Right ventricle myocardium inferior (tissue), 1 donor: ENCODE measurements around the gene SRSF5. TPM values are rescaled to one million over a fixed set of nuclear protein-coding genes. Genes with fewer than 3 reads are reported as not detected.
A peak's percentile ranks its signal among the peaks of the same experiment; 100 is the strongest.
"Not testable (repeated sequence)": the region's sequence is repeated elsewhere in the genome, so short reads cannot be mapped to it uniquely, and the experiment has no call there.

ENCODE experiments used
- ATAC-seq: fragments of 200-7000 bp; cut with Tn5 transposase; one replicate; pipeline ENCODE4 v1.9.1; 2020; ENCODE audit warnings: mild to moderate bottlenecking, moderate library complexity
- DNase-seq: peaks from one replicate; pipeline ENCODE4 v3.0.0; 2021; ENCODE audit errors: missing footprints
- intact Hi-C: fragments of 100-400 bp; cut with DNase I; formaldehyde crosslinking; loops from one replicate; pipeline ENCODE4 v1.11.0; 2022
- long read RNA-seq: library from polyadenylated mRNA; unstranded; transcript quantifications from one replicate; pipeline ENCODE4 v2.0.0, GENCODE V29; 2021
- total RNA-seq: library from RNA; stranded (reverse); fragmentation: NEBNext Ultra II Directional; extraction: Animal tissue kit (Norgen Biotek cat#: 25700); gene quantifications from one replicate; pipeline ENCODE4 v1.2.1, GENCODE V29; 2021
- donor health status: DM: no; HTN: yes; CAD: no; lungs with severe emphysema.

Gene SRSF5
- total RNA-seq = 120 TPM
- long read RNA-seq, transcript SRSF5-217 (8 exons, 1,500 nt) = major isoform, 6 of 38 reads
- long read RNA-seq, partial matches to known transcripts = 5 of 38 reads
- long read RNA-seq, other reads (novel, unspliced or antisense) = 22 of 38 reads

GRCh38 chr14:69766984-69767368, at the start of gene SRSF5:
TSS of gene SRSF5 (plus strand) at chr14:69767142. CDS start at chr14:69768157, 1,015 bp downstream.
- ATAC-seq (peak; percentile 98), DNase-seq (peak; percentile 99)
- intact Hi-C loops = loop anchor here (5.0 kb wide), 1 partner anchor 370 kb away; the partner anchor contains the start of genes ERH and SLC39A9

- DNase-seq, ATAC-seq: not testable (repeated sequence)
- intact Hi-C loops = loop anchor here (10.0 kb wide), 1 partner anchor 54 kb away; no protein-coding TSS in a partner anchor
Measured at GRCh38 chr14:69718614-69719013, 48.3 kb upstream of the SRSF5 start.

DNA sequence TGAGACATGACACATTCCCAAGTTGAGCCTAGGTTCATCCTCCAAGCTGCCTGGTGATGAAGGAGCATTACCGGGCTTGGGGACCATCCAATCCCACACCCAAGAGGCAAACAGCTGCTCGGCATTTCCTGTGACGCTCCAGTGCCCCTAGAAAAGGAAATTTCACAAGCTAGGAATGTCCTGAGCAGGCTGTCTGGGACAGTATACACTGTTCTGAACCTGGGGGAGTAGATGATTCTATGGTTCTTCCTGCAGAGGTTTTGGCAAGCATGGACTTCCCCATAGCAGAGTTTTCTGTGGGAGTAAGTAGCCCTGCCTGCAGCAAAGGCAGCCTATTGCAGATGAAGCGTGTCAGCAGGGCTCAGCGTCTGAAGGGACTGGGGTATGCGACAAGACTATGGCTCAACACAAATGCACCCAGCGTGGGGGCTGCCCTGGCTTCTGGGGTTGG, 47.4 kb upstream of the SRSF5 start:
- ATAC-seq = peak; percentile 62
- intact Hi-C loops = loop anchor here (10.0 kb wide), 1 partner anchor 55 kb away; no protein-coding TSS in a partner anchor
- DNase-seq = peak; percentile 77

GRCh38 chr14:69720912-69721311, 46.0 kb upstream of the SRSF5 start:
- DNase-seq (no peak), ATAC-seq (no peak)
- intact Hi-C loops = no loop called here

DNA sequence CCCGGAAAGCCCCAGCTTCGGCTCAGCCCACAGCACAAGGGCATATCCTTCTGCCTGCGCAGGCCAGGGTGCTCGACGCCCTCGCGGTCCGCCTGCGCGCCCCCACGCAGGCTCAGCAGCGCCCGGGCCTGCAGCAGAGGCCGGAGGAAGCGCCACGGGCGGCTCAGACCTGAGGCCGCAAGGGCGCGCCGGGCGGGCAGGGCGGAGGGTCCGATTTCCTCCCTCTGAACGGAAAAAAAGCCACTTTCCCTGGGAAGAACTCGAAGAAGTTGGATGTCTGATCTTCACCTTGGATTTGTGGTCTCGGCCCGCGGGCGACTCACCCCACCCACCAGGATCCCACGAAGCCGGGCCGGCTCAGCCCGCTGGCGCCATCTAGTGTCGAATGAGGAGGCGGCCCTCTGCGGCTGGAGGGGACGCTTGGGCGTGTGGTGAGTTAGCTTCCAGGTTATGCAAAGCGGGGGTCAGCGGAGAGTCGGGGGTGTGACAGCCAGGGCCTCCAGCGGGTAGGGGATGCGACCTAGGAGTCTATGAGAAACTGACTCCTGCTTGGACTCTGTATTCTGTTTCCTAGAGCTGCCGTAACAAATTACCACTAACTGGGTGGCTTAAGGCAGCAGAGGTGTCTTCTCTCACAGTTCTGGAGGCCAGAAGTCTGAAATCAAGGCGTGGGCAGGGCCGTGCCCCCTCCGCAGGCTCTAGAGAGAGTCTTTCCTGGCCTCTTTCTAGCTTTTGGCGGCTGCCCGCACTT, 40.0 kb upstream of the SRSF5 start:
- ATAC-seq (peak; percentile 94), DNase-seq (peak; percentile 94)
- intact Hi-C loops = loop anchor here (1.0 kb wide), 2 partner anchors 124 to 142 kb away; no protein-coding TSS in a partner anchor

GRCh38 chr14:69727860-69728259, 39.1 kb upstream of the SRSF5 start:
- intact Hi-C loops = loop anchor here (1.0 kb wide), 2 partner anchors 125 to 143 kb away; no protein-coding TSS in a partner anchor
- DNase-seq = no peak
- no peak for ATAC-seq

GRCh38 chr14:69731919-69732598, 34.9 kb upstream of the SRSF5 start:
- intact Hi-C loops, DNase-seq, ATAC-seq: not testable (repeated sequence)

- DNase-seq, intact Hi-C loops, ATAC-seq: not testable (repeated sequence)
Measured at GRCh38 chr14:69736405-69736804, 30.5 kb upstream of the SRSF5 start.

- intact Hi-C loops = no loop called here
- no peak for DNase-seq
- no peak for ATAC-seq
Measured at GRCh38 chr14:69741055-69741454, 25.9 kb upstream of the SRSF5 start.

DNA sequence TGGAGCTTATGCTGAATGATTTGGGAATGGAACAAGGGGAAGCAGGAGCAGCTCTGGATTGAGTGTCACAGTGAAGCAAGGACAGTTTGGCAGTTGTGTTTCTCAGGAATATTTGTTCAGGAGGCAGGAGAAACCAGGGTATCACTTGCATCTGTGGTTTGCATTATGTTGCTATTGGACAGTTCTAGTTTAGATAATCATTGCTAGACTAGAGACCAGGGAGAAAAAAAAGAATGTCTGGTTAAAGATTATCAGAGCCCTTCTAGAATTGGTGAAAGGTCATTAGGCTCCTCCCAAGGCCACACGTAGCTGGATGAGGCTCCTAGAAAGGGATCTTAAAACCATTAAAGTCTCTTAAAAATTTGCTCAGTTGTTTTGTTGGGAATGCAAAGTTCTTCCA, 17.0 kb upstream of the SRSF5 start:
- DNase-seq = no peak

GRCh38 chr14:69750495-69750894, 16.4 kb upstream of the SRSF5 start:
- ATAC-seq = no peak
- intact Hi-C loops = no loop called here
- no peak for DNase-seq

More for the DNA sequence above, 17.0 kb upstream of the SRSF5 start:
- no peak for ATAC-seq
- intact Hi-C loops = no loop called here

DNA sequence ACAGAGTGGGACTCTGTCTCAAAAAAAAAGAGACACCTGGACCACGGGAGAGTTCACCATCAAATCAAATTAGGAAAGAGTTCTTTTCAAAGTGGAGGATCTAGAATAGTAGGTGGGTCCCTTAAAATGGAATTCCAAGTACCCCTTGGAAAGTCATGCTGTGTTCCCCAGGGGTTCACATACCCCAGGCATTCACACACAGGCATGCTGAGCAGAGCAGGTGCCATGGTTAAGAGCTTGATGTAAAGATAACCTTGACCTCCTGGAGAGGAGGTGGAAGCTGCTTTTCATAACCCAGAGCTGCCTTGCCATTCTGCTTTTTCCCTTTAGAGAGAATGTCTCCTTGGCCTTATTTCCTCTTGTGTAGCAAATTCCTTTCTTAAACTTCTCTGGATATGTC, 14.2 kb upstream of the SRSF5 start:
- no peak for ATAC-seq
- DNase-seq = no peak
- intact Hi-C loops = no loop called here

DNA sequence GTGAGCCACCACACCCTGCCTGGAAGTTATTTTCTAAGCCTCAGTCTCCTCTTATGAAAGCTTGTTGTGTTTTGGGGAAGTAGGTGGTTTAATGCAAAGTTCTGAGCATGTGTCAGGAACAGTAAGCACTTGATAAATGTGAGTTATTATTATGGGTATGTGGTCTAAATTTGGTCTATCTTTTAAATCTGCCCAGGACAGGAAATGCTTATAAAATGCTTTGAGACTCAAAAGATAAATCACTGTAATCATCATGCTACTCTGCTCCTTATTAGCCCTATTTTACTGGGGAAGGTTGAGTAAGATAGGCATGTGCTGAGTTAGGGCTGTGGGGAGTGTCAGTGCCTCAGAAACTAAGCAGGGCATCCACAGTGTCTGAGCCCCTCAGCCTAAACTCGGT, 13.1 kb upstream of the SRSF5 start:
- ATAC-seq = no peak
- DNase-seq = no peak
- intact Hi-C loops = no loop called here

- intact Hi-C loops = no loop called here
- ATAC-seq = no peak
Measured at GRCh38 chr14:69754487-69754886, 12.5 kb upstream of the SRSF5 start.

DNA sequence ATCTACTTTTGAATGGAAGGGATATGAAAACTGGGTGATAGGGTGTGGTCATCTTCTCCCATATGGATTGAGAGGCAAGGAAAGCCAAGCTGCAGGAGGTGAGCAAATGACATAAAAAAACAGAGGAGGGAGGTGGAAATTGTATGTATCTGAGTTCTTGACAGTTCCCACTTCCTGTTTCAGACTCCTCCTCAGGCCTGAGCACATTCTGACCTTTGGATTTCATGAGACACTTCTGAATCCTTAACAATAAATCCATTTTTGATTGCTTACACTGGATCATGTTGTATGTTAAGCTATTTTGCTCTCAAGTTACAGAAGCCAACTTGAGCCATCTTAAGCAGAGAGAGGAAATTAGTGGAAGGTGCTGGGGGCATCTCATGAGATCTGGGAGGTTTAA, 11.6 kb upstream of the SRSF5 start:
- intact Hi-C loops = no loop called here
- ATAC-seq = no peak
- no peak for DNase-seq

More at GRCh38 chr14:69754487-69754886, 12.5 kb upstream of the SRSF5 start:
- no peak for DNase-seq

DNA sequence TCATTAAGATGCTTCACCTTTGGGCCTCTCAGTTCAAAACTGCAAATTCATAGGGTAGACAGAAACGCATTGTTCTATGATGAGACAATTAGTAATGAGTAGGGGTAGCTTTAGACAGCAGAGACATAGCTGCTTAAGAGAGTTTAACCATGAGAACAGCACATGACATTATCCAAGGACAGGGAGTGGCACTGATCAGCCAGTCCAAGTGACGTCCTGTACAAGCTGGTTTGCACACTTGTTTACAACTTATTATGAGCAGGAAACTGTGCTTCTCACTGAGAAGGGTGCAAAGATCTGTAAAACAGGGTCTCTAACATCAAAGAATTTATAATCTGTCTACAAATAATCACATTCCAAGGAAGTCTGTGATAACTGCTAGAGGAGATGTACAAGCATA, 11.2 kb upstream of the SRSF5 start:
- DNase-seq (no peak), ATAC-seq (no peak)
- intact Hi-C loops = no loop called here

- ATAC-seq = no peak
- intact Hi-C loops = no loop called here
- no peak for DNase-seq
Measured at GRCh38 chr14:69756298-69756697, 10.6 kb upstream of the SRSF5 start.

DNA sequence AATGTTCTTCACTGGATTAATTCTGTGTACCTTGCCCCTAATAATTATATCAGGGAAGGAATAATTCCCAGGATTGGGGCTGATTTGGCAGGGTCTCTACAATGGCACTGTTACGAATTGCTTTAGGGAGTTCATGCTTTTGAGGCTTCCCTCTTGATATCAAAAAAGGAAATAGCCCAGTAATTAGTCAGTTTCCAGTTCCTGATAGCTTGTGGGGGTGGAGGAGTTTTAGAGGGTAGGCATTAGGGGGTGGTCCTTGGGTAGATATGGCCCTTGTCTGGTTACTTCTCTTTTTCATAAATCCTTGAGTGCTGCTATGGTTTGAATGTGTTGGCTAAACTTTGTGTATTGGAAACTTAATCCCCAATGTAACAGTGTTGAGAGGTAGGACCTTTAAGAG, 6.1 kb upstream of the SRSF5 start:
- ATAC-seq = no peak
- intact Hi-C loops = no loop called here
- no peak for DNase-seq

DNA sequence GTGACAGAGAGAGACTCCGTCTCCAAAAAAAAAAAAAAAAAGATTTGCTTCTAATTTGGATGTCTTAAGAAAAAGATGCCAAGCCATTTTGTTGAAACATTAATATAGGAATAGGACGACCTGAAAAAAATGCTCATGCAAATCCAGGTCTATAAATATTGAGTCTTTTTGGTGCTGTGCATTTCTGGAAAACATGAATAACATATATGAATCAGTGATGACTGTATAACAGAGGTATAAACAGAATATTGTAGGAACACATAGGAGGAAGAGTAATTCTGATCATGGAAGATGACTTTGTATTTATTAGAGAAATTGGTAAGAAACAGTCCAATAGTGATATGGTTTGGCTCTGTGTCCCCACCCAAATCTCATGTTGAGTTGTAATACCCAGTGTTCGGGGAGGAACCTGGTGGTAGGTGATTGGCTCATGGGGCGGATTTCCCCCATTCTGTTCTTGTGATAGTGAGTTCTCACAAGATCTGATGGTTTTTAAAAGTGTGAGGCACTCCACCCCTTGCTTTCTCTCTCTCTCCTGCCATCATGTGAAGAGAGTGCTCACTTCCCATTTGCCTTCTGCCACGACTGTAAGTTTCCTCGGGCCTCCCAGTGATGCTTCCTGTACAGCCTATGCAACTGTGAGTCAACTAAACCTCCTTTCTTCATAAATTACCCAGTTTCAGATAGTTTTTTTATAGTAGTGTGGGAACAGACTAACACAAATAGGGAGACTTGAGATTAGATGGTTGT, 3.0 kb upstream of the SRSF5 start:
- DNase-seq (no peak), ATAC-seq (no peak)
- intact Hi-C loops = no loop called here
